HTR-8/SVneo (cell line): ENCODE results near the gene NEK1.

Source experiments
- DNase-seq: peaks from one replicate; pipeline ENCODE4 v3.0.0; 2011; ENCODE audit warnings: low spot score, mixed read lengths; ENCODE audit not compliant: insufficient read length
- FAIRE-seq: peaks from 2 replicates; lab custom pipeline; 2011; peaks lifted over from hg19 to GRCh38; lab: Jason Lieb, UNC

The NEK1 gene, protein sequence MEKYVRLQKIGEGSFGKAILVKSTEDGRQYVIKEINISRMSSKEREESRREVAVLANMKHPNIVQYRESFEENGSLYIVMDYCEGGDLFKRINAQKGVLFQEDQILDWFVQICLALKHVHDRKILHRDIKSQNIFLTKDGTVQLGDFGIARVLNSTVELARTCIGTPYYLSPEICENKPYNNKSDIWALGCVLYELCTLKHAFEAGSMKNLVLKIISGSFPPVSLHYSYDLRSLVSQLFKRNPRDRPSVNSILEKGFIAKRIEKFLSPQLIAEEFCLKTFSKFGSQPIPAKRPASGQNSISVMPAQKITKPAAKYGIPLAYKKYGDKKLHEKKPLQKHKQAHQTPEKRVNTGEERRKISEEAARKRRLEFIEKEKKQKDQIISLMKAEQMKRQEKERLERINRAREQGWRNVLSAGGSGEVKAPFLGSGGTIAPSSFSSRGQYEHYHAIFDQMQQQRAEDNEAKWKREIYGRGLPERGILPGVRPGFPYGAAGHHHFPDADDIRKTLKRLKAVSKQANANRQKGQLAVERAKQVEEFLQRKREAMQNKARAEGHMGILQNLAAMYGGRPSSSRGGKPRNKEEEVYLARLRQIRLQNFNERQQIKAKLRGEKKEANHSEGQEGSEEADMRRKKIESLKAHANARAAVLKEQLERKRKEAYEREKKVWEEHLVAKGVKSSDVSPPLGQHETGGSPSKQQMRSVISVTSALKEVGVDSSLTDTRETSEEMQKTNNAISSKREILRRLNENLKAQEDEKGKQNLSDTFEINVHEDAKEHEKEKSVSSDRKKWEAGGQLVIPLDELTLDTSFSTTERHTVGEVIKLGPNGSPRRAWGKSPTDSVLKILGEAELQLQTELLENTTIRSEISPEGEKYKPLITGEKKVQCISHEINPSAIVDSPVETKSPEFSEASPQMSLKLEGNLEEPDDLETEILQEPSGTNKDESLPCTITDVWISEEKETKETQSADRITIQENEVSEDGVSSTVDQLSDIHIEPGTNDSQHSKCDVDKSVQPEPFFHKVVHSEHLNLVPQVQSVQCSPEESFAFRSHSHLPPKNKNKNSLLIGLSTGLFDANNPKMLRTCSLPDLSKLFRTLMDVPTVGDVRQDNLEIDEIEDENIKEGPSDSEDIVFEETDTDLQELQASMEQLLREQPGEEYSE (N-terminal part only)

DNA sequence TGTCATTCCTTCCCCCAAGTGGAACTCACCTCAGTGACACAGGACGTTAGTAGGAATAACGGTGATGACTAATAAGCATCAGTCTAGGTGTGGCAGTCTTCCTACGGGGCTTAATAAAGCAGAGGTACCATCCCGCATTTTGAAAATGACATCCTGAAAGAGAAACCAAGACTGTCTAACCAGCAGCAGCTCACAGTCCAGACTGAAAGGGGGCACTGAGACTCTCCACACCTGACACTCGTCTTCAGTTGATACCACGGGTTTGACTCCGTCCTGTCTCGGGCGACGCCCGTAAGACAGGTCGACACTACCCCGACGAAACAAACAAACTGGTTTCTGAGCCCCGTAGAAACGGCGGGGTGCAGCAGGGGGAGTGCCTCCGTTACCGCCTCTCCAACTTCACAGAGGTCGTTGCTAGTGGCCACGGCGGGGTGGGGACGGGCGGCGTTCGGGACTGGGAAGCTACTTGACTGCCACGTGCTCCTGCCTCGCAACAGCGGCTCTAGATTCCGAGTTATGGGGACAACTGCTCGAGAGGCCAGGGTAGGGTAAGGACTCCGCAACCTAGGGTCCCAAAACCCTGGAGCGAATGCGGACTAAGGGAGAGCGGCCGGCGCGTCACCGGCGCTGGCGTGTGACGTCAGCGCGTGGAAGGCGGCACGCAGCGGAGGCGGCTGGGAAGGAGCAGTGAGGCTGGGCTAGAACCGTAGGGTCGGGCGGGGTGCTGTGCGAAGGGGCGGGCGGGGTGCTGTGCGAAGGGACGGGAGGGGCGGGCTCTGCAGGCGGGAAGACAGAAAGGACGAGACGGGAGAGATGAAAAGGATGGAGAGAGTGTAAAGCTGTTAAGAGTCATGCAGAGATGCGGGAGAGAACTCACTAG is at the start of gene NEK1:
Gene NEK1 (minus strand): TSS at position 593 of the 880 bp plus-strand sequence. CDS start 9,953 bp downstream, outside the sequence.
- FAIRE-seq (peak; percentile 99), DNase-seq (peak; percentile 86)

DNA sequence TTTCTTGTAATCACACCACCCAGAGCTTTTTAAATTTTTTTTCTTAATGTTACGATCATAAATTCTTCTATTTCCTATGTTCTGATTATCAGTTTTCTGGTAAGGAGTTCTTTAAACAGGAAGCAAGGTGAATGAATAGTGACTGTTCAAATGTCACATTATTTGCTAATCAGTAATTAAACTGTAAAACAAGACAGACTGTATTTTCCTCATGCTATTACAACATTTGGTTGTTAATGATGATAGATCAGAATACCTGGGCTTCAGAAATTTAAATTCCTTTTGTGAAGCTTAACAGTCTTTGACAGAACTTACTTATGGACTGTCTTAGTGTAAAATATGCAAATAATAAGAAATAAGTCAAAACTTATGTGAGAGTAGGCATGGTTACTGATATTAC is 49.4 kb upstream of the NEK1 start:
- FAIRE-seq (no peak), DNase-seq (no peak)

DNA sequence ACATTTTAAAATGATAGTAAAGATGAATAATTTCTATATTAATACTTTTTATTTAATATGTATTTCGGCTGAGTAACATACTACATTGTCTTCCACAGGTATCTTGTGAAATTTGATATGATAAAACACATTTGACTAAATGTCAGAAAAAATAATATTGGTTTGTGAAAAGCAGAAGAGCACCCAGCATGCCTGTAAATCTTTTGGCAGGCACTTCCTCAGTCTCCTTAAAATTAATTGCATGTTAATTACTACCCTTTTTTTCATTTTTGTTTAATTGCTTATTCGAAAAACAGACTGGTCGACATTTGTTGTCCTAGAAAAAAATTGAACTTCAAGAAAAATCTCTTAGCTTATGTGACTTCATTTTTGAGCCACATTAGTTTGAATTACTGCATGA is 48.5 kb upstream of the NEK1 start:
- DNase-seq = no peak
- FAIRE-seq = no peak

DNA sequence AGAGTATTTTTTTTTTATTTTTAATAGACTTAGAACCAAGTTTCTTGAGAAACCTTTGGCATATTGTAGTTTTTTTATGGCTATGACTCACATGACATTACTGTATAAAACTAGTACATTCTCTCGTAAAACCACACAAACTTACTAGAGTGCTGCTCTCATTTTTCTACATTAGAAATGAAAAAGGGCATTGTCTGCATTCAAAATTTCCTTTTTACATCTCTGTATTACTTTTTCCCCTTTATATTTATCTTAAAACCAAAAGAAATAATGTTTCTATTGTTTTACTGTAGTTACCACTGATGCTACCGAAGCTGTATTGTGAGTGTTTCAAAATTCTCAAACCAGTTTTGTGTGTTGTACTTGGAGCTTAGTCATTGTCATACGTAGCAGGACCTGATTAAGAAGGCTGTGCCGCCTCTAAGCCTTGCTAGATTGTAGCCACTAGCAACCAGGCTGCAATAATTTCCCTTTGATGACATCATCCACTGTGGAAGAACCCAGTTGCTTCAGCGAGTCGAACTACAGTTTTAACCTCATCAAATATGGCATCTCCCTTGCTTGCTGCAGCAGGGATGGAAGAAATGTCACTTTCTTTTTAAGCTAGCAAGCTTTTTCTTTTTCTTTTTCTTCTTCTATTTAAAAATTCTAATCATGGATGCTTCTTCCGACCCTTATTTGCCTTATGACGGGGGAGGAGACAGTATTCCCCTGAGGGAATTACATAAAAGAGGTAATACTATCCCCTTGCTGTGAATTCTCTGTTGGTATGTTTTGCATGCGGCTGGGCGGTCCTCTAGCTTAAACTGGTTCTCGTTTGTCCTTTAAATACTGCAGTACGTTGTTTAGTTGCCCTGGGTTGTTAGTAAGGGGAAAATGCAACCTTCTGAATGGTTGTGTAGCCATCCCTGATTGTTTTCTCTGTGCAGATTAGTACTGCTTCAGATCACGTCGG is 47.6 kb upstream of the NEK1 start:
- DNase-seq (peak; percentile 88), FAIRE-seq (peak; percentile 96)

DNA sequence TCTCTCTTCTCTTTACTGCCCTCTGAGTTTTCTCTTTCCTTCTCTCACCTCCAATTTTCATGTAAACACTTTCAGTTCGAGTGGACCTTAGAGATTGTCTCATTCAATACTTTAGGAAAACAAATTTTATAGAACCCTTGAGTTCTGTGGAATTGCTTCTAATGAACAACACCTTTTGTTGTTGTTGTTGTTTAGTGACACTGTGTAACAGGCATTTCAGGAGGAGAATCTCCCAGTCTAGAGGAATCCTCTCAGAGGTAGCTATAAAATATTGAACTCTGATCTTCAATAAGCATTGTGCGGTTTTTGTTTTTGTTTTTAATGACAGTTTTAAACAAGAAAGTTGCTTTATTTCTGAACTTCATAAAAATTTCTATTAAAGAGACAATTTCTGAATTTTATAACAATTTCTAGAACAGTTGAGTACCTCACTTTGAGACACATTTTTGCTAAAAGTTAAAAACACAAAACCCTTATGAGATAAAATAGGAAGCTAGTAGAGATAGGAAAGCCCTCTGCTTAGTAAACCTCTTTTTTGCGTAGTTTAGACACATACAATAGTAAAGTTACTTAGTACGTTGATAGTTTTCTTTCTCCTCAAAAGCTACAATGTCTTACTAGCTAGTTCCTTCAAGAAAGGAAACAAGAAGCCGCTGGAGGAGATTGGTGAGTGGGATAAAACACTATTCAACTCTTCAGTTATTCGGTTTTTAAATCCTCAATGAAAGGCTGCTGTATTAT is 46.8 kb upstream of the NEK1 start:
- FAIRE-seq = no peak
- no peak for DNase-seq

DNA sequence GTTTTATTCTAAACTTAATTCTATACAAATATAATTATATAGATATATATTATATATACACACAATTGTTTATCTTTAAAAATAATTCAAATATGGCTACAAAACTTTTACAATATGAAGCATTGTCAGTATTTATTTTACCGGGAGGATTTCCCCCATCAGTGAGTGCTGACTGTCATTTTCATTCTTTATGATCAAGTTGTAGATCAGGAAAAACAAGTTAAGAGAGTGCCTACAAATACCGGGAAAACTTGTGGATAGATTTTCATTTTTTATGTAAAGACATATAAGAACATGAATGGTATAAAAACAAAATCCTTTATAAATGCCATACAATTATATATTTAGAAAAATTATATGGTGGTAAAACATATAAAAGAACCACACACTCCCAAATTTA is 45.8 kb upstream of the NEK1 start:
- FAIRE-seq = no peak
- no peak for DNase-seq

DNA sequence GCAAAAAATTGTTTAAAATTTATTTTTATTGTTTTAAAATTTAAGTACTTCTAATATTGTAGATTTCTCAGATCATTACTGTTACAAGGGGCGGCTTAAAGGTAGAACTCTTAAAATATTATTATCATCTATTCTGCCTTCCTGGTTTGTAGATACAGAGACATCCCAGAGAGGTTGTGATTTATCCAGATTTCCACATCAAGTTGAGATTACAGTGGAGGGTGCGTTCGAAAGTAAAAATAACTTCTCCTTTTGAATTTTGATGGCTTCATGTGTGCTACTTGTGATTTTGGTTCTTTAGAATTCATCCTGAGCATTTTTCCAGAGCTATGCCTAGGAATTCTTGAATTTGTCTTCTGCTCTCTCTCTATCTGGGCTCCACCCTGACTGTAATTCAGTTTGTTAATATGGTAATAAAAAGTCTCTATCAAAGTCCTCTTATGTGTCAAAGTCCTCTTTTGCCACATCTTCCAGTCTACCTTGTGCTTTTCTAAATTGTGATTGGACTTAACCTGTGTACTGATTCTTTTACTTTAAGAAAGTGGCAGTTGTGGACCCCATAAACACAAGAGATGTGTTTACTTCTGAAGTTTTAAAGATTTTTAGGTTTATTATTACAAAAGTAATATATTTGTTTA is 45.2 kb upstream of the NEK1 start:
- FAIRE-seq = no peak

DNA sequence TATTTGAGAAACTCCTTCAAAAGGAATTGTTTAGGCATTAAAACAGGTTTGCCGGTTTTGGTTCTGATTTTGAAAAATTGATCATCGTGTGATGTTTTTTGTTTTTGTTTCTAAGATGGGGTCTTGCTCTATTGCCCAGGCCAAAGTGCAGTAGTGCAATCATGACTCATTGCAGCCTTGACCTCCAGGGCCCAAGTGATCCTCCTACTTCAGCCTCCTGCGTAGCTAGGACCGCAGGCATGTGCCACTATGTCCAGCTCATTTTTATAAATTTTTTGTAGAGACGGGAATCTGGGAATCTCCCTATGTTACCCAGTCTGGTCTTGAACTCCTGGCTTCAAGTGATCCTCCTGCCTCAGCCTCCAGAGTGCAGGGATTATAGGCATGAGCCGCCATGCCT is 43.0 kb upstream of the NEK1 start:
- DNase-seq (no peak), FAIRE-seq (no peak)

More for the DNA sequence above, 45.2 kb upstream of the NEK1 start:
- DNase-seq = no peak

DNA sequence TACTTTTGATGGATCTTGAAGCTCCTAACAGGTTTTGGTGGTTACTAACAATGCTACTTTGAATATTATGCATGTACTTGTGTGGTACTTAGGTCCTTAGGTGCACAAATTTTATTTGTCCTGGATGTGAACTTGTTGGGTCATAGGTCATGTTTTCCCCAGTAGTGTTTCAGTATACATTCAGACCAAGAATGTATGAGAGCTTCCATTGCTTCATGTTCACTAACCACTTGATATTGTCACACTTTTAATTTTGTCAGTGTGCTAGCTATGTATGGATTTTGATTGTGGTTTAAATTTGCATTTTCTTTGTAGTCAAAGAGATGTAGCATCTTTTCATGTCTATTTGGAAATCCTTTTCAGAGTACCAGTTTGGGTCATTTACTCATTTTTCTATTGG is 40.2 kb upstream of the NEK1 start:
- FAIRE-seq = no peak
- no peak for DNase-seq

DNA sequence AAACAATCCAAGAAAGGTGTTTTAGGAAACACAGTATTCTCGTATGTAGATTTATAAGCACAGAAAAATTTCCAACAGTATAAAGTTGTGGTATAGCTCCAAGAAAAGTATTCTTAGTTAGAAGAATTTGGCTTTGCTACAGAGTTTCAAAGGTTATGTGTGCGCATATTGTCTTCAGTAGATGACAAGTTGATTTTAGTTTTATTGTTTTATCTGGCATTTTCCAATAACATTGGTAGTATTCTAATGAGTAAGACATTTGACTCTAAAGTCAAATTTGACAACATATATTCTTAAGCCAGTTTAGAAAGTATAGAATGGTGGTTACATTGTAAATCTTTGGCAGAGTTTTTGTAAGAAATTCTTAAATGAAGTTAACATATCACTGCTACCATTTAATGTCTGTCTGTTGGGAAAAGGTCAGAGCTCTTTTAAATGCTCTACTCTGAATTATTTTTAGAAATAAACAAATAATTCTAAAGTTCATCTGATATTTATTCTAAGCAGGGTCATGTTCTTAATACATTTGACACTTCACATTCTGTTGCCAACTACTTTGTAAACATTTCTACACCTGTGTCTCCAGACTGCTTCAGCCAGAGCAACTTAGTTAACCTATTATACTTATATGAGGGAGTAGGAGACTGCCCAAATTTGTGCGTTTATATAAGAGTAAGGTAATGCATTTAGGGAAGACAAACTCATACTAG is 38.0 kb upstream of the NEK1 start:
- FAIRE-seq (no peak), DNase-seq (no peak)

DNA sequence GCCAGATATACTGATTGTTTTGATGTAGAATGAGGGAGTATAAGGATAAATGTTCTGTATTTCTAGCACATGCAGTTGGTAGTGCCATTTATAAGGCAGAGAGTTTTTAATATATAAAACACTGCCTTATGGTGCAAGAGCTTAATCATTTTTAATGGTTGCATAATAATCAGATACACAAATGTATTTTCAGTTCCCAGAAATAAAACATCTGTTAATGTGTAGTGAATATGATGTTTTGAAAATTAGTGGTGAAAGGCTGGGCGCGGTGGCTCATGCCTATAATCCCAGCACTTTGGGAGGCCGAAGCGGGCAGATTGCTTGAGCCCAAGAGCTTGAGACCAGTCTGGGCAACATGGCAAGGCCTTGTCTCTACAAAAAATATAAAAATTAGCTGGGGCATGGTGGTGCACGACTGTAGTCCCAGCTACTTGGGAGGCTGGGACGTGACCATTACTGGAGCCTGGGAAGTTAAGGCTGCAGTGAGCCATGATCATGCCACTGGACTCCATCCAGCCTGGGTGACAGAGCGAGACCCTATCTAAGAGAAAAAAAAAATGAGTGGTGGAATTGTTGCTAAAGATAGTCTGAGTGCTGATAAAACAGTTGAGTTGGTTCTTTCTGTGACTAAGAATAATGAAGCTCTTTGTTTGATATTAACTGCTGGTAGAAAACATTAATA is 37.3 kb upstream of the NEK1 start:
- DNase-seq = no peak

DNA sequence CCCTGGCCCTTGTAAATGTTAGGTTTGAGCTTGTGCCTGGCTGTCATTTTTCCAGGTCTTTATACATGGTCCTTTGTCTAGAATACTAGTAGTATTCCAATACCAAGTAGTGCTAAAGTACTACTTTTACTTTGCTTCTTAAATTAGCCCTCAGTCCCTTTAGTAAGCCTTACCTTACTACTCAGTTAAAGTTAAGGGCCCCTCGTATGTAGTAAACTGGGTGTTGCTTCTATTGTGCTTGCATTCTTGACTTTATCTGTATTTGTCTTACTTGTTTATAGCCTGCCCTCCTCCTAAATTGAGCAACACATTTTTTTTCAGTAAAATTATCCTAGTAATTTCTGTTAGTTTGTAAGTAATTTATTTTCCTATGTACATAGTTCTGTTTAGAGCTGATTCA is 33.2 kb upstream of the NEK1 start:
- DNase-seq (no peak), FAIRE-seq (no peak)

More for the DNA sequence above, 37.3 kb upstream of the NEK1 start:
- no peak for FAIRE-seq

DNA sequence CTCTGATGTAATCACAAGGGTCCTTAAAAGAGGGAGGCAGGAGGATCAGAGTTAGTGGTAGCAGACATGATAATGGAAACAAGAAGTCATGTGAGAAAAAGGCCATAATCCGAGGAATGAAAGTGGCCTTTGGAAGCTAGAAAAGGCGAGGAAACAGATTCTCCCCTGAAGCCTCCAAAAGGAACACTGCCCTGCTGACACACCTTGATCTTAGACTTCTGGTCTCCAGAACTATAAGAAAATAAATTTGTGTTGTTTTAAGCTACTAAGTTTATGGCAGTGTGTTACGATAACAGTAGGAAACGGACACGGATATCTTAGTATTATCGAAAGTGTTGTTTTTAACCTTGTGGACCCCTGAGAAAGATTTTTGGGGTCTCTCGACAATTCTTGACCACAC is 32.4 kb upstream of the NEK1 start:
- FAIRE-seq (no peak), DNase-seq (no peak)

DNA sequence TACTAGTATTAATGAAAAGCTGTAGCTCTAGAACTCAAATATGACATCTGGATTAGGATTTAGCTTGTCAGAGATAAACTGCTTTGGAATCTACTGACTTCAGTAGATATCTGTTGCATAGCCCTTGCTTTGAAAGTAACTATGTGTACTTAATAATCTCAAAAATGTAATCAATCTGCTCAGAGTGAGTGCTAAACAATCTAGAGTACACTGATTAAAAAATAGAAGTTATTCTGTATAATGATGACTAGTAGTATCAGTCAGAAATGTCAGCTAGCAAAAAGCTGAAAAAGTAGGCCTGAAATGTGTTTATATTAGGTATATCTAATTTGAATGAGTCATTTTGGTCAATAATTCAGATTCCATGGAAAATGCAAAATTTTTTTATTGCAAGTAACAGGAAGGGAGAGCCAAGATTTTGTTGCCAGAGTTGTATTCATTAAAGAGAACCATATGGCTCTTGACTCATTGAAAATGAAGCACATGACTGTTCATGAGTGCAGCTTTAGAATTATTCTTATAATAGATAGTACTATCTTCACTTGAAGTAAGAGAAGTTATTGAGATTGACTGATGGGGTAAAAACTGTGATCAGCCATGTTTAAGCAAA is 28.0 kb upstream of the NEK1 start:
- FAIRE-seq = no peak
- no peak for DNase-seq

DNA sequence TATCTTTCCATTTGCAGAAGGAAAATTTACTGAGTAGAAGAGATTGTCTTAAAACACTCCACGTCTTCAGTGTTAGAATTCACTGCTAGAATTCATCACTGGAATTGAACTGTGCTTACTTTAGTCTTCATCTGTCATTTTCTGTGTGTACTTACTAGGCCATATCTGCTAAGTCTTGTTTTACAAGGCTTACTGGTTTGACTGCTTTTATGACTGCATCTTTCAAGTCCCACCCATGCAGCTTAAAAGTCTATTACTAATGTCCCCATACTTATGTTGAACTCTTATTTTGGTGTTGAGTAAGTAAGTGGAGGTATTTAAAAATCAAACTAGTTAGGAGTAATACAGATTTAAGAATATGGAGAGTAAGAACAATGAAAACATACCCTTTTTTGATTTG is 22.6 kb upstream of the NEK1 start:
- DNase-seq = no peak
- FAIRE-seq = no peak

DNA sequence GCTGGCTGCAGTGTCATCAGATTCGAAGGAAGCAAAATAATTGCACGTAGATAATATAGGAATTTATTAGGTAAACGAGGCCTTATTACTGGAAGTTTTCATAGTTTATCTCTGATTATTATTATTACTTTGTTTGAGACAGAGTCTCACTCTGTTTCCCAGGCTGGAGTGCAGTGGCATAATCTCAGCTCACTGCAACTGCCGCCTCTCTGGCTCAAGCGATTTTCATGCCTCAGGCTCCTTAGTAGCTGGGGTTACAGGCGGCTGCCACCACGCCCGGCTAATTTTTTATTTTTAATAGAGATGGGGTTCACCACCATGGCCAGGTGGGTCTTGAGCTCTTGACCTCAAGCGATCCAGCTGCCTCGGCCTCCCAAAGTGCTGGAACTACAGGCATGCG is 20.5 kb upstream of the NEK1 start:
- DNase-seq (no peak), FAIRE-seq (no peak)
